HEK293T (cell line): ENCODE measurements around the gene ANO1.

Source experiments
- CTCF ChIA-PET: fragments of 350-600 bp; formaldehyde crosslinking; extraction: SDS; loops from one replicate; lab custom pipeline; 2021; ENCODE audit warnings: antibody characterized with exemption, inconsistent platforms; lab: Yijun Ruan, JAX
- POLR2A ChIA-PET: fragments of 350-600 bp; formaldehyde crosslinking; extraction: SDS; loops from one replicate; lab custom pipeline; 2020; ENCODE audit warnings: antibody characterized with exemption, inconsistent platforms; lab: Yijun Ruan, JAX
- DNase-seq: peaks from one replicate; pipeline ENCODE4 v3.0.0; 2012; ENCODE audit warnings: mixed read lengths; ENCODE audit errors: extremely low spot score
- ARNT ChIP-seq: fragments of 450-650 bp; IDR thresholded peaks from 2 replicates; pipeline ENCODE4 v1.6.1; 2017; ENCODE audit warnings: mild to moderate bottlenecking
- BHLHE40 ChIP-seq: fragments of 450-650 bp; IDR thresholded peaks from 2 replicates; pipeline ENCODE4 v1.6.1; 2016; ENCODE audit warnings: mild to moderate bottlenecking, moderate library complexity, borderline replicate concordance
- CTBP1 ChIP-seq: fragments of 450-650 bp; IDR thresholded peaks from 2 replicates; pipeline ENCODE4 v1.6.1; 2016; ENCODE audit warnings: borderline replicate concordance
- ELF4 ChIP-seq: fragments of 450-650 bp; IDR thresholded peaks from 2 replicates; pipeline ENCODE4 v1.6.1; 2017; ENCODE audit warnings: antibody characterized with exemption
- FOXA1 ChIP-seq: fragments of 450-650 bp; IDR thresholded peaks from 2 replicates; pipeline ENCODE4 v1.6.1; 2016; ENCODE audit warnings: mild to moderate bottlenecking
- FOXK2 ChIP-seq: fragments of 450-650 bp; IDR thresholded peaks from 2 replicates; pipeline ENCODE4 v1.6.1; 2016; ENCODE audit warnings: mild to moderate bottlenecking
- FOXM1 ChIP-seq: fragments of 450-650 bp; IDR thresholded peaks from 2 replicates; pipeline ENCODE4 v1.6.1; 2017; ENCODE audit warnings: mild to moderate bottlenecking, borderline replicate concordance
- HDGF ChIP-seq: fragments of 450-650 bp; IDR thresholded peaks from 2 replicates; pipeline ENCODE4 v1.6.1; 2017; ENCODE audit warnings: antibody characterized with exemption, borderline replicate concordance
- L3MBTL2 ChIP-seq: fragments of 450-650 bp; conservative IDR thresholded peaks from 2 replicates; pipeline ENCODE4 v1.6.1; 2016; ENCODE audit warnings: mild to moderate bottlenecking
- LEF1 ChIP-seq: fragments of 450-650 bp; IDR thresholded peaks from 2 replicates; pipeline ENCODE4 v1.6.1; 2017; ENCODE audit warnings: mild to moderate bottlenecking, borderline replicate concordance
- NFRKB ChIP-seq: fragments of 450-650 bp; IDR thresholded peaks from 2 replicates; pipeline ENCODE4 v1.6.1; 2016; ENCODE audit warnings: mild to moderate bottlenecking, moderate library complexity
- SP1 ChIP-seq: fragments of 450-650 bp; IDR thresholded peaks from 2 replicates; pipeline ENCODE4 v1.6.1; 2017
- SUZ12 ChIP-seq: fragments of 450-650 bp; IDR thresholded peaks from 2 replicates; pipeline ENCODE4 v1.6.1; 2016; ENCODE audit warnings: mild to moderate bottlenecking
- TARDBP ChIP-seq: fragments of 450-650 bp; IDR thresholded peaks from 2 replicates; pipeline ENCODE4 v1.6.1; 2016
- ZNF384 ChIP-seq: fragments of 450-650 bp; IDR thresholded peaks from 2 replicates; pipeline ENCODE4 v1.6.1; 2016
- TF ChIP-seq, protein P1 (sequence below): fragments of 450-650 bp; IDR thresholded peaks from 2 replicates; pipeline ENCODE4 v1.6.1; 2016

The ANO1 gene

GRCh38 chr11:70220136-70220535 is 142.0 kb downstream of the ANO1 start:
- DNase-seq: no peak
- POLR2A ChIA-PET: no interaction called here
- TF ChIP-seq LEF1 (no peak), HDGF (no peak), FOXM1 (no peak), TARDBP (no peak), SUZ12 (no peak), FOXK2 (no peak), BHLHE40 (no peak), ZNF384 (no peak), SP1 (no peak), ELF4 (no peak), L3MBTL2 (no peak), FOXA1 (no peak)
- CTCF ChIA-PET: no interaction called here

- ChIA-PET POLR2A (no interaction called here), CTCF (no interaction called here)
- DNase-seq: no peak
- TF ChIP-seq NFRKB (no peak), TARDBP (no peak), FOXM1 (no peak), L3MBTL2 (no peak), BHLHE40 (no peak), ZNF384 (no peak), SP1 (no peak), FOXK2 (no peak), HDGF (no peak), ARNT (no peak), ELF4 (no peak), CTBP1 (no peak), FOXA1 (no peak), SUZ12 (no peak), LEF1 (no peak)
Measured at GRCh38 chr11:70220920-70221319, 142.8 kb downstream of the ANO1 start.

DNA sequence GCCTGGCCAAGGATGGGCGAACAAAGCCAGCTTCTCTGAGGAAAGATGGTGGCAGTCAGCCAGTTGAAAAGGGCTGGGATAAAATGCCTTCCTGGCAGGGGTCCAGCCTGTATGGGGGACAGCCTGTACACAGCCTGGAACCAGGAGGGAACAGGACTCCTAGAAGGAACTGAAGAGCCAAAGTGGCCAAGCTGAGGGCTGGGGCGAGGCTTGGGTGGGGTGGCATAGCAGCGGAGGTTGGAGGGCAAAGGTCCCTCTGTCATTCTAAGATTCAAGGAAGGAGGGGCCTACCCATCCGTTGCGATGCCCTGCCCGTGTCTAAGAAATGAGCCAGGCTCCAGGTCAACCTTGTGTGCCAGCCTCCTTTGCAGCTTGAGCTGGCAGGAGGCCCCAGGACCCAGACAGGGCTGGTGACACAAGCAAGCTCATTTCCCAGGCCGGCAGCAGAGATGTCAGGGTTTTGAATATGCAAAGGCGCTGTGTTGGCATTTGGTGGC is 147.6 kb downstream of the ANO1 start:
- TF ChIP-seq ELF4: no peak
- no peak for TF ChIP-seq FOXK2
- TF ChIP-seq HDGF: no peak
- TF ChIP-seq SUZ12: no peak
- TF ChIP-seq FOXM1: no peak
- TF ChIP-seq CTBP1: no peak
- TF ChIP-seq LEF1: no peak
- no peak for TF ChIP-seq SP1
- DNase-seq: no peak
- ChIA-PET POLR2A (no interaction called here), CTCF (interaction anchor here (0.6 kb wide), 1 partner anchor 203 kb away, joined by 3 read pairs; no protein-coding TSS in a partner anchor)

GRCh38 chr11:70226183-70226582 is 148.1 kb downstream of the ANO1 start:
- no peak for DNase-seq
- TF ChIP-seq, protein P1, sequence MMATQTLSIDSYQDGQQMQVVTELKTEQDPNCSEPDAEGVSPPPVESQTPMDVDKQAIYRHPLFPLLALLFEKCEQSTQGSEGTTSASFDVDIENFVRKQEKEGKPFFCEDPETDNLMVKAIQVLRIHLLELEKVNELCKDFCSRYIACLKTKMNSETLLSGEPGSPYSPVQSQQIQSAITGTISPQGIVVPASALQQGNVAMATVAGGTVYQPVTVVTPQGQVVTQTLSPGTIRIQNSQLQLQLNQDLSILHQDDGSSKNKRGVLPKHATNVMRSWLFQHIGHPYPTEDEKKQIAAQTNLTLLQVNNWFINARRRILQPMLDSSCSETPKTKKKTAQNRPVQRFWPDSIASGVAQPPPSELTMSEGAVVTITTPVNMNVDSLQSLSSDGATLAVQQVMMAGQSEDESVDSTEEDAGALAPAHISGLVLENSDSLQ: no peak
- TF ChIP-seq ARNT: no peak
- TF ChIP-seq L3MBTL2: no peak
- TF ChIP-seq FOXM1: no peak
- TF ChIP-seq FOXA1: no peak
- no peak for TF ChIP-seq TARDBP
- no peak for TF ChIP-seq ZNF384
- TF ChIP-seq LEF1: no peak
- no peak for TF ChIP-seq FOXK2
- TF ChIP-seq BHLHE40: no peak
- no peak for TF ChIP-seq SP1
- TF ChIP-seq ELF4: no peak
- no peak for TF ChIP-seq SUZ12
- no peak for TF ChIP-seq NFRKB
- no peak for TF ChIP-seq HDGF
- no peak for TF ChIP-seq CTBP1
- CTCF ChIA-PET: interaction anchor here (0.6 kb wide), 1 partner anchor 203 kb away, joined by 3 read pairs; no protein-coding TSS in a partner anchor
- POLR2A ChIA-PET: no interaction called here

GRCh38 chr11:70226967-70227366 is 148.8 kb downstream of the ANO1 start:
- ChIA-PET POLR2A (no interaction called here), CTCF (interaction anchor here (0.6 kb wide), 1 partner anchor 1974 kb away, joined by 5 read pairs; no protein-coding TSS in a partner anchor)
- TF ChIP-seq LEF1: no peak
- TF ChIP-seq CTBP1: no peak
- TF ChIP-seq FOXM1: no peak
- TF ChIP-seq L3MBTL2: no peak
- no peak for TF ChIP-seq TARDBP
- TF ChIP-seq ARNT: no peak
- no peak for TF ChIP-seq ZNF384
- TF ChIP-seq, protein P1: no peak
- no peak for TF ChIP-seq SUZ12
- no peak for TF ChIP-seq ELF4
- TF ChIP-seq FOXK2: no peak
- TF ChIP-seq BHLHE40: no peak
- TF ChIP-seq NFRKB: no peak
- peak; percentile 53 for DNase-seq

DNA sequence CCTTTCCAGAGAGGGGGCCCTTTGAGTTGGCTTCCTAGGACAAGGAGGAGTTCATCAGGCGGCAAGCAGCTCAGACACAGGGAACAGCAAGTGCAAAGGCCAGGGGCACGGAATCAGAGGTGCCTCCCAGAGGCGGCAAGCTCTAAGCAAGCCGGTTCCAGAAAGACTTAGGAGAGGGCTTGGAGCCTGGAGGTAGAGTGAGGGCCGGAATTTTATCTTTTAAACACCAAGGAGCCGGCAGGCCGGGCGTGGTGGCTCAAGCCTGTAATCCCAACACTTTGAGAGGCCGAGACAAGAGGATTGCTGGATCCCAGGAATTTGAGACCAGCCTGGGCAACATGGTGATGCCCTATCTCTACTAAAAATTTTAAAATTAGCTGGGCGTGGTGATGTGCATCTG is 151.6 kb downstream of the ANO1 start:
- CTCF ChIA-PET: no interaction called here
- POLR2A ChIA-PET: no interaction called here
- no peak for TF ChIP-seq TARDBP
- no peak for TF ChIP-seq BHLHE40
- TF ChIP-seq HDGF: no peak
- no peak for TF ChIP-seq LEF1
- no peak for TF ChIP-seq SUZ12
- no peak for TF ChIP-seq ARNT
- TF ChIP-seq FOXA1: no peak
- no peak for TF ChIP-seq CTBP1
- no peak for TF ChIP-seq ZNF384
- TF ChIP-seq FOXK2: no peak
- TF ChIP-seq SP1: no peak
- TF ChIP-seq ELF4: no peak
- TF ChIP-seq NFRKB: no peak
- TF ChIP-seq FOXM1: no peak
- no peak for TF ChIP-seq L3MBTL2
- TF ChIP-seq, protein P1: no peak
- no peak for DNase-seq
